HG02571 (cell line): ENCODE measurements around the gene RAB11B.
"Not testable (repeated sequence)": the region's sequence is repeated elsewhere in the genome, so short reads cannot be mapped to it uniquely, and the experiment has no call there.

ENCODE experiments used
- ATAC-seq: cut with Tn5 transposase; IDR thresholded peaks from one replicate; pipeline ENCODE4 v1.9.1; 2021; ENCODE audit warnings: mild to moderate bottlenecking, moderate library complexity; ENCODE audit not compliant: unreplicated experiment

RAB11B gene

GRCh38 chr19:8389891-8390616 is at the start of gene RAB11B:
Gene RAB11B (plus strand): TSS chr19:8390360. CDS start chr19:8390417, 57 bp downstream.
- ATAC-seq: peak; percentile 88

DNA sequence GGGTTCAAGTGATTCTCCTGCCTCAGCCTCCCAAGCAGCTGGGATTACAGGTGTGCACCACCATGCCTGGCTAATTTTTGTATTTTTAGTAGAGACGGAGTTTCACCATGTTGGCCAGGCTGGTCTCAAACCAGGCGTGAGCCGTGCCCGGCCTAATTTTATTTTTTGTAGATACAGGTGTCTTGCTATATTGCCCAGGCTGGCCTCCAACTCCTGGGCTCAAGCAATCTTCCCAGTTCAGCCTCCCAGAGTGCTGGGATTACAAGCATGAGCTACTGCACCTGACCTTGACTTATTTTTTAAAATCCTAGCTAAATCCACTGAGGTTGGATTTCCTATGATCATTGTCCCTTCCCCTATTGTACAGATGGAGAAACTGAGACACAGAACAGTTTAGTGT is 48.7 kb upstream of the RAB11B start:
- ATAC-seq: not testable (repeated sequence)

DNA sequence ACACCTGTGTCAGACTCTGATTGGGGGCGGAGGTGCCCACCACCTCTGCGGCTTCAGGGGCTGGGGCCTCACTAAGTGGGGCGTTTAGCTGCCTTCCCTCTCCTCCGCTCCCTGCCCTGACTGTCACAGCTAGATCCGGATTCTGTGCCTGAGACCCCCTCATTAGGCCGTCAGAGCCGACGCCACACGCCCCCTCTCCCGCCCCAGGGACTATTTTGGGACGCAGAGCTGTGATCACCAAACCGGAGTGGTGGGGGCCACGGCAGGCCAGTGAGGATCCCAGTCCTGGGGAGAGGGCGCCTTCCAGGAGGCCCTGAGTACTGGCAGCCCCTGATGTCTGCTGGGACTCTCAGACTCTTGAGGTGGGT is 47.9 kb upstream of the RAB11B start:
- ATAC-seq: no peak

- peak; percentile 86 for ATAC-seq
Observed at GRCh38 chr19:8342684-8343482, 47.3 kb upstream of the RAB11B start, which contains the start of gene KANK3. Gene KANK3 (minus strand): TSS chr19:8343262. CDS start chr19:8337828, 5,434 bp downstream.

DNA sequence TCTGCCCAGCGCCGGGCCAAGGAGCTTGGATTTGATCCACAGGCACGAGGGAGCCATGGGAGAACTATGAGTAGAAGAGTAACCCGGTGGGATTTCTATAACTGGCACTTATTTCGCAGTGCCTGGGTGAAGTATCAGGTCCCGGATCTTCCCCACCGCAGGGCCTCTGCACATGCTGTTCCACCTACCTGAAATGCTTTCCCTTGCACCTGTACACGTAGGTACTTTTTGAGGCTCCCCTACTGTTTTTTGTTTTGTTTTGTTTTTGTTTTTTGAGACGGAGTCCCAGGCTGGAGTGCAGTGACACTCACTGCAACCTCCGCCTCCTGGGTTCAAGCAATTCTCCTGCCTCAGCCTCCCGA is 46.7 kb upstream of the RAB11B start:
- no peak for ATAC-seq

DNA sequence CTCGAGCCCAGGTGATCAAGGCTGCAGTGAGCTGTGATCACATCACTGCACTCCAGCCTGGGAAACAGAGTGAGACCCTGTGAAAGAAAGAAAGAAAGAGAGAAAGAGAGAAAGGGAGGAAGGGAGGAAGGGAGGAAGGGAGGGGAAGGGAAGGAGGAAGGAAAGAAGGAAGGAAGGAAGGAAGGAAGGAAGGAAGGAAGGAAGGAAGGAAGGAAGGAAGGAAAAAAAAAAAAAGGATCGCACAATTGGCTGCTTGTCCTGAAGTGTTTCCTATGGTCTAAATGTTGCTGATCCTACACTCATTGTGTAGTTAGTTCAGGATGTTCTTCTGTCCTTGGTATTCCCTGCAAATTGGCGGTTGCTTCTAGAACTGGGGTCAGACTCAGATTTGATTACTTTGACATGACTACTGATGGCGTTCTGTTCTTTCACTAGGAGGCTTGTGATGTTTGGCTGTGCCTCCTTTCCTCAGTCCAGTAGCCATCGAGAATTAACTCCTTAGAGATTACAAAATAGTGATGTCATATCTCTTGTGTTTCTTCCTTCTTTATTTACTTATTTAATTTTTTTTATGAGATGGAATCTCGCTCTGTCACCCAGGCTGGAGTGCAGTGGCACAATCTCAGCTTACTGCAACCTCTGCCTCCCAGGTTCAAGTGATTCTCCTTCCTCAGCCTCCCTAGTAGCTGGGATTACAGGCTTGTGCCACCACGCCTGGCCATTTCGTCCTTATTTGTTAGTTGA is 40.4 kb upstream of the RAB11B start:
- ATAC-seq: not testable (repeated sequence)

DNA sequence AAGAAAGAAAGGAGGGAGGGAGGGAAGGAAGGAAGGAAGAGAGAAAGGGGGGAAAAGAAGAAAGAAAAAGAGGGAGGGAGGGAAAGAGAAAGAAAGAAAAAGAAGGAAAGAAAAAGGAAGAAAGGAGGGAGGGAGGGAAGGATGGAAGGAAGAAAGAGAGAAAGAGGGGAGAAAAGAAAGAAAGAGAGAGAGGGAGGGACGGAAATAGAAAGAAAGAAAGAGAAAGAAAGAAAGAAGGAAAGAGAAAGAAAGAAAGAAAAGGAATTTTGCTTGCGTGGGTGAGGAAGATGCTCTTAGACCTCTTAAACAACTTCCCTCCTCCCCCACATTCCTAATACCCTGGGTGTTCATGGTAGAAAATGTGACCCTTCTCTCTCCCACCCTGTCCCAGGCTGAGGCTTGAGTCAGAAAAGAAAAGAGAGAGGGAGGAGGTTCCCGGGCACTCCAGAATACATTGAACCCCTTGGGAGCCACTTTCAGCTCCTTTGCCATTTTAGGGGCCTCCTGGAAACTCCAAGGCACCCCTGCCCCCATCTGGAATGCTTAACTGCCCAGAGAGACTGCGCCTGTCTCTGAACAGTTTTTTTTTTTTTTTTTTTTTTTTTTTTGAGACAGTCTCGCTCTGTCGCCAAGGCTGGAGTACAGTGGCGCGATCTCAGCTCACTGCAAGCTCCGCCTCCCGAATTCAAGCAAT is 37.9 kb upstream of the RAB11B start:
- no peak for ATAC-seq

GRCh38 chr19:8352845-8353244 is 37.3 kb upstream of the RAB11B start:
- ATAC-seq: not testable (repeated sequence)

GRCh38 chr19:8355631-8356402 is 34.3 kb upstream of the RAB11B start:
- no peak for ATAC-seq

DNA sequence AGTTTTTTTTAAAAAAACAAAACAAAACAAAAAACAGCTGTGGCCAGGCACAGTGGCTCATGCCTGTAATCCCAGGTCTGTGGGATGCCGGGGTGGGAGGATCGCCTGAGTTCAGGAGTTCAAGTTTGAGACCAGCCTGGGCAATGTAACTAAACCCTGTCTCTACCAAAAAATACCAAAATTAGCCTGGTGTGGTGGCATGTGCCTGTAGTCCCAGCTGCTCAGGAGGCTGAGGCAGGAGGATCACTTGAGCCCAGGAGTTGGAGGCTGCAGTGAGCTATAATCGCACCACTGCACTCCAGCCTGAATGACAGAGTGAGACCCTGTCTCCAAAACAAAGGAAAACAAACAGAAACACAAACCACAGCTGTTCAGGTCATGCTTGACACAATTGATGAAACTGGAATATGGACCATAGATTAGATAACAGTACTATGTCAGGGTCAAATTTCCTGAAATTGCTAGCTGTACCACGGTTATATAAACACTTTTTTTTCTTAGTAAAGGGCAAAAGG is 33.1 kb upstream of the RAB11B start:
- no peak for ATAC-seq

GRCh38 chr19:8358948-8359347 is 31.2 kb upstream of the RAB11B start:
- ATAC-seq: no peak

GRCh38 chr19:8360196-8360595 is 30.0 kb upstream of the RAB11B start:
- ATAC-seq: no peak

GRCh38 chr19:8361921-8362793 is 28.0 kb upstream of the RAB11B start:
- no peak for ATAC-seq

DNA sequence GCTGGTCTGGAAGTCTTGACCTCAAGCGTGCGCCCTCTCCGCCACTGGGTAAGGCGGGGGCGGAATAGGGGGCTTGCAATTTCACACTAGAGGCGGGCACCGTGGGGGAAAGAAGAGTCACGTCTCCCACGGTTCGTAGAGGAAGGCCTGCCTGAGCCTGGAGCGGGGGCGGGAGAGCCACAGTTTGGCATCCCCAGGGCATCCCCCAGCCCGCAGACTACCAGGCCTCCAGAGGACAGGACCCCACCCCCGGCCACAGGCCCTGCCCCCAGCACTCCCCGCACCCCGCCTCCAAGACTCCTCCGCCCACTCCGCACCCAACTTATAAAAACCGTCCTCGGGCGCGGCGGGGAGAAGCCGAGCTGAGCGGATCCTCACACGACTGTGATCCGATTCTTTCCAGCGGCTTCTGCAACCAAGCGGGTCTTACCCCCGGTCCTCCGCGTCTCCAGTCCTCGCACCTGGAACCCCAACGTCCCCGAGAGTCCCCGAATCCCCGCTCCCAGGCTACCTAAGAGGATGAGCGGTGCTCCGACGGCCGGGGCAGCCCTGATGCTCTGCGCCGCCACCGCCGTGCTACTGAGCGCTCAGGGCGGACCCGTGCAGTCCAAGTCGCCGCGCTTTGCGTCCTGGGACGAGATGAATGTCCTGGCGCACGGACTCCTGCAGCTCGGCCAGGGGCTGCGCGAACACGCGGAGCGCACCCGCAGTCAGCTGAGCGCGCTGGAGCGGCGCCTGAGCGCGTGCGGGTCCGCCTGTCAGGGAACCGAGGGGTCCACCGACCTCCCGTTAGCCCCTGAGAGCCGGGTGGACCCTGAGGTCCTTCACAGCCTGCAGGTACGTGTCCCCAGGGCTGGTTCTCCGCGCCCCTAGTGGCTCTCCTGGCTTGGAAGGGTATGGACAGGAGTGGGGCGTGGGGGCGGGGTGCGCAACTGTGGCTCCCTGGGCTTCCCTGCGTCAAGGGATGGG is 26.1 kb upstream of the RAB11B start, which contains the start of gene ANGPTL4:
TSS of gene ANGPTL4 (plus strand) at position 353 of the 969 bp plus-strand sequence. CDS start at position 520, 167 bp downstream.
- ATAC-seq: no peak

- no peak for ATAC-seq
Observed at GRCh38 chr19:8366121-8366581, 24.0 kb upstream of the RAB11B start.

DNA sequence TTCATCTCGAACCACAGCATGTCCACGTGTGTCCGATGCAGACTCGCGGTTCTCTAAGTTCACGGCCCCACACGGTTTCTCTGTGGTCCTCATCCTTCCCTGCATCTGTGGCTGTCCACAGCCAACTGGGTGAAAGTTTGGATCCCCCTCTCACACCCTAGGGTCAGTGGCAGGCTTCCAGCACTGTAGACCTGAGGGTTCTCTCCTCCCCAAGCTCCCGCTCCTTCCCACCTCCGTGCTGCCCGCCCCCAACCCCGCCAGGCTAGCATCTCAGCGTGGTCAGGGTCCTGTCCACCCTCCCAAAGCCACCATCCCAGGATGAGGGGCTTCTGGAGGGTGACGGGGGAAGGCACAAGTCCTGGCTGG is 23.2 kb upstream of the RAB11B start:
- no peak for ATAC-seq

DNA sequence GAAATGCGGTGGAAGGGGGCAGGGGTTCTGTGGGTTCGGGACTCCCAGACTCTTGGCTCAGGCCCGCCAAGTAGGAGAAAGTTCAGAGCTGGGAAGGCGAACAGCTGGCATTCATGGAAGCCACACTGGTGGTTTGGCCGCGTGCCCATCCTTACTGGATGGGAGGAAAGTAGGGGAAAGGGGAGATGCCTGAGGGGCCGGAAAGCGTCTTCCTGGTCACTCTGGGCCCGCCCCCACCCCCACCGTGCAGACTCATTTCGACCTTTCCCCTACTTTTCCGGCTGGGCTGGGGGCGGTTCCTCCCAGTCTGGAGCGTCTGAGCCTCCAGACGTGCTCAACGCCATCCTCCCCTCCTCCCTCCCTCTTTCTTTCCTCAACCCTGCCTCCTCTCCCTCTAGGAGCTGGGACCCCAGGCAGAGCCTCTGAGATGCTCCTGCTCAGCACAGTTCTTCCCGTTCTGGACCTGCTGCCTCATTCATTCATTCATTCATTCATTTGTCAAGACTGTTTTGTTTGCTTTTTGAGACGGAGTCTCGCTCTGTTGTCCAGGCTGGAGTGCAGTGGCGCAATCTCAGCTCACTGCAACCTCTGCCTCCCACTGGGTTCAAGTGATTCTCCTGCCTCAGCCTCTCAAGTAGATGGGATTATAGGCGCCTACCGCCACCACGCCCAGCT is 22.7 kb upstream of the RAB11B start:
- ATAC-seq: no peak
